SHP77 (cell line): ENCODE results near the gene TAF12.
"Not testable (repeated sequence)": the region's sequence is repeated elsewhere in the genome, so short reads cannot be mapped to it uniquely, and the experiment has no call there.

Experiments
- DNase-seq, 2 experiments: peaks; one replicate each; lab custom pipeline; 2025; lab: John Stamatoyannopoulos, UW

Gene TAF12, protein sequence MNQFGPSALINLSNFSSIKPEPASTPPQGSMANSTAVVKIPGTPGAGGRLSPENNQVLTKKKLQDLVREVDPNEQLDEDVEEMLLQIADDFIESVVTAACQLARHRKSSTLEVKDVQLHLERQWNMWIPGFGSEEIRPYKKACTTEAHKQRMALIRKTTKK

DNA sequence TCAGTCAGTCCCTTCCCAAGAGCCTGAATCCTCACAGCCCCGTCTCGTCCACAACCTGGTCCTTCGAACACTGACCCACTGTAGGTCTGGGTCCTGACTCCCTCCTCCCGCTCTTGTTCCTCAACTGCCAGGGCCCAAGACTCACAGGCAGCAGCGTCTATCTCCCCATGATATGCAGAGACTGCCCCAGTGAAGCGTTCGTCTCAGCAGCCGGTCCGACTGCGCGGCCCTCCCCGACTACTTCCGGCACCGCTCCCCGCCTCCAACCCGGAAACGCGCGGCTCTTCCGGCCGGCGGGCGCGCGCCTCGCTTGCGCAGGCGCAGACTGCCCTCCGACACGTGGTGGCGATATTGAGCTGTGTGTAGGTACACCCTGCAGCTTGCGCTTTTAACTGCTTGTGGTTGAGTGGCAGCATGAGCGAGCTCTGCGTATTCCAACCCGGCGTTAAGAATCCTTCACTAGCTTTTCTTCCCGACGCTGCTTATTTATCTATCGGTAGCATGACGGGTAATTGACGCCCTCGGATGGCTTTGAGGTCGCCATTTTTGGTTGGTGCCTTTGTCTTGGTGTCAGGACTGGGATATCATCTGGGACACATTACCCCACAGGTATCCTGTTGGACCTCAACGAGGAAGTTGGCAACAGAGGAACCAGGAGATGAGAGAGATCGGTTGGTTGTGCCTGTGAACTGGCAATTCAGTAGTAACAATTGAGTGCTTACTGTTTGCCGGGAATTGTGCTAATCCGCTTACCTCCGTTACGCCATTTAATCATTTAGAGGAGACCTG, at the start of gene TAF12:
TSS of gene TAF12 (minus strand) at position 221 of the 789 bp plus-strand sequence. CDS start 20,986 bp downstream, outside the sequence.
- DNase-seq = peak; percentile 88 to 91

GRCh38 chr1:28691627-28692026, 48.8 kb upstream of the TAF12 start:
- DNase-seq = not testable (repeated sequence)

DNA sequence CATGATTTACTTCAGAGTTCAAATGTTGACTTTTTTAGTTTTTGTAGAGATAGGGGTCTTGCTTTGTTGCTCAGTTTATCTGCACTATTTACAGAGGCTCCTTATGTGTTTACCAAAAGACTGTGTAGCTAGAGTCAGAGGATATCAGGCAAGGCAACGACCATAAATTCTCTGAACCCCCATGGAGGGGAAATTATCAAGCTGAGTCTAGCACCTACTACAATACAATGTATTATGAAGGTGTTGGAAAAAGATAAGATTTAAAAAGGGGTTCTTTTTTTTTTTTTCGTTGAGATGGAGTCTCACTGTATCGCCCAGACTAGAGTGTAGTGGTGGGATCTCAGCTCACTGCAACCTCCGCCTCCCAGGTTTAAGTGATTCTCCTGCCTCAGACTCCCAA, 42.1 kb upstream of the TAF12 start:
- no peak for DNase-seq

DNA sequence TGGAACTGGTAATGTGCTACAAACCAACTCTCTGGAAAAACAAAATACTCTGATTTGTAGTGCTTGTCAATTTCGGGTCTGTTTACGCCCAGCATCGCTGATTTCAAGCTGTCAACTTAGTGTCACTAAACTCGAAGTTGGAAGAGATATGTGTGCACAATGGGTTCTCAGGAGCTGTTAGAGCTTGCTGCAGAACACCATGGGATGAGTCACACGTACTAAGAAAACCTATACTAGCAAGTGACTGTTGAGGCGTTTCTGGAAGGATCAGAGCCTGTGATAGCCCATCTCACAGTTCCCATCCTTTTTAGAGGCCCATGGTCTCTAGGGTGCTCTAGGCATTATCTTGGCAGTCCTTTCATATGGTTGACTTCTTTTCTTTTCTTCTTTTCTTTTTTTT, 40.0 kb upstream of the TAF12 start:
- no peak for DNase-seq

DNA sequence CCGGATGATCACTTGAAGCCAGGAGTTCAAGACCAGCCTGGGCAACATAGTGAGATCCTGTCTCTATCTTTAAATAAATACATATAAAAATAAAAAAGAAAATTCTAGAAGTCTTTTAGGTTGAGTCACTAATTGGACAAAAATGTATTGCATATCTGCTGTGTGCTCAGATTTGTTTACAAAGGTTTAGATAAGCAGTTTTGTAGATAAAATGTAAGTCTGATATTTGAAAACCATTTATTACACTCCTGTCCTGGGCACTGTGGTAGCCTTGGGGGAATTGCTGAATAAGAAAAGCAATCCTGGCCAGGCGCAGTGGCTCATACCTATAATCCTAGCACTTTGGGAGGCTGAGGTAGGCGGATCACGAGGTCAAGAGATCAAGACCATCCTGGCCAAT, 37.3 kb upstream of the TAF12 start:
- no peak for DNase-seq

GRCh38 chr1:28675924-28676257, 33.0 kb upstream of the TAF12 start:
- DNase-seq = no peak

- not testable (repeated sequence) for DNase-seq
Observed at GRCh38 chr1:28672971-28673370, 30.1 kb upstream of the TAF12 start.

DNA sequence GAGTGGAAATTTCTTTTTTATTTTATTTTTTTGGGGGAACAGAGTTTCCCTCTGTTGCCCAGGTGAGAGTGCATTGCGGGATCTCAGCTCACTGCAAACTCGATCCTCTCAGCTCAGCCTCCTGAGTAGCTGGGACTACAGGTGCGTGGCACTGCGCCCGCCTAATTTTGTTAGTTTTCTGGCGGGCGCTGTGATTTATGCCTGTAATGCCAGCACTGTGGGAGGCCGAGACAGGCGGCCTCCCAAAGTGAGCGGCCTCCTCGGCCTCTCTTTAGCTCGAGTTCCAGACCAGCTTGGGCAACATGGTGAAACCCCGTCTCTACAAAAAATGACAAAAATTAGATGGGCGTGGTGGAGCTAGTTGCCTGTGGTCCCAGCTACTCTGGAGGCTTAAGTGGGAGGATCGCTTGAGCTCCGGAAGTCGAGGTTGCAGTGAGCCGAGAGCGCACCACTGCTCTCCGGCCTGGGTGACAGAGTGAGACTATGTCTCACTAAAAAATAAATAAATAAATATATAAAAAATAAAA, 28.4 kb upstream of the TAF12 start:
- no peak for DNase-seq

GRCh38 chr1:28668956-28669723, 26.3 kb upstream of the TAF12 start:
- peak; percentile 63 to 82 for DNase-seq

DNA sequence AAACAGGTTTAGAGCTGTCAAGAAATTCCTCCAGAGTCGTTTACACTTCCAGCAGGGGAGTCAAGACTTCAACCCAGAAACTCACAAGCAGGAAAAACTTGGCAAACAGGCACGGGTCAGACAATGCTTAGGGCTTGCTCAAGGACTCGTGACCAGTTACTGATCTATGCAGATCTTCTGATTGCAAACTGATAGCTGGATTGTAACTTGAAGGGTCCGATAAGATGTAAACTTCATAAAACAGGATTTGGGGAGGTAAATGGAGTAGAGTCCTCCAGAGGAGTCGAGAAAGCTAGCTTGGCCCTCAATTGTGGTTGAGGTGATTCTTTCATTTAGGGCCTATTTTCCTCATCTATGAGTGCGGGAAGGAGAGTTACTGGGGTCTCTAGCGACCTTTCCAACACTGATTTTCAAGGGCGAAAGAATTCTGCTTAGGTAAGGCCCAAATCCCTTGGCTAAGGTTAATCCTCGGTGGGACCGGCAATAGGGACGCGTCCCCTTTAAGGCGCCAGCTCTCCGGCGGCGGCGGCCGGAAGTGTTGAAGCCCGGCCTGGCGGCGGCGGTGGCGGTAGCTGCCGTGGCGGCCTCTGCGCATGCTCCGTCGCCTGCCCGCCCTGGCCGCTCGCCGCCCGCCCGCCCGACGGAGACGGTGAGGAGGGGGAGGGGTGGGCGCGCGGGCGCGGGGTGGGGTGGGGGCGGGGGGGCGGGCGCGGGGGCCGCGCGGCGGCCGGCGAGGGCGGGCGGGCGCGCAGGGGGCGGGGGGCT, 25.5 kb upstream of the TAF12 start, which contains the start of gene GMEB1:
TSS of gene GMEB1 (plus strand) at position 594 of the 765 bp plus-strand sequence. CDS start 14,829 bp downstream, outside the sequence.
- DNase-seq = peak; percentile 79 to 90

- no peak for DNase-seq
Observed at GRCh38 chr1:28666806-28667205, 23.9 kb upstream of the TAF12 start.

DNA sequence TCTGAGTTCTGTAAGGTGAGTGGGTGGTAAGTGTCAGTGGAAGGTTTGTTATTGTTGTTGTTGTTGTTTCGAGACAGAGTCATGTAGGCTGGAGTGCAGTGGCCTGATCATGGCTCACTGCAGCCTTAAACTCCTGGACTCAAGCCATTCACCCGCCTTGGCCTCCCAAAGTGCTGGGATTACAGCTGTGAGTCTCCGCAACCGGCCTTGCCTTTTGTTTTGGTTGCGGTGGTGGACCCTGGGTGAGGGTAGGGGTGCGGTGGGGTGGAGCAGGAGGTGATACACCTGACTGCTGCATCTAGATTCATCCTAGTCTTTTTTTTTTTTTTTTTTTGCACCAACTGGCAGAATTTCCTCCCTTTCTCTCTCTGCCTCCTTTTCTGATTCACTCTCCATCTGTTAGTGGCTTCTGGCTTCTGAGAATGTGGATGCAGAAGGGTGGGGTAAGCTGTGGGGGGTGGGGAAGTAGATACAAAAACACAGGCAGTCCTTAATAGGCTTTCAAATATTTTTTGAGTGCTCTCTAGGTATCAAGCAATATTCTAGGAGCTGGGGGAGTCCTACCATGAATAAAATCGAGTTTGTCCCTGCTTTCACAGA, 21.1 kb upstream of the TAF12 start:
- no peak for DNase-seq

- no peak for DNase-seq
Observed at GRCh38 chr1:28656335-28656734, 13.5 kb upstream of the TAF12 start.

- not testable (repeated sequence) for DNase-seq
Observed at GRCh38 chr1:28655448-28656311, 12.8 kb upstream of the TAF12 start.

GRCh38 chr1:28653870-28654269, 11.0 kb upstream of the TAF12 start:
- DNase-seq = not testable (repeated sequence)

DNA sequence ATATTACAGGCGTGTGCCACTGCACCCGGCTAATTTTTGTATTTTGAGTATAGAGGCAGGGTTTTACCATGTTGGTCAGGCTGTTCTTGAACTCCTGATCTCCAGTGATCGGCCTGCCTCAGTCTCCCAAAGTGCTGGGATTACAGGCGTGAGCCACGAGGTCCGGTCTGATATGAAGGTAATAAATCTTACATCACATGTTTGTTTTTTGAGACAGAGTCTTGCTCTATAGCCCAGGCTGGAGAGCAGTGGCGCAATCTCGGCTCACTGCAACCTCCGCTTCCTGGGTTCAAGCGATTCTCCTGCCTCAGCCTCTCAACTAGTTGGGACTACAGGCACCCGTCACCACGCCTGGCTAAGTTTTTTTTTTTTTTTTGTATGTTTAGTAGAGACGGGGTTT, 10.2 kb upstream of the TAF12 start:
- DNase-seq = not testable (repeated sequence)

DNA sequence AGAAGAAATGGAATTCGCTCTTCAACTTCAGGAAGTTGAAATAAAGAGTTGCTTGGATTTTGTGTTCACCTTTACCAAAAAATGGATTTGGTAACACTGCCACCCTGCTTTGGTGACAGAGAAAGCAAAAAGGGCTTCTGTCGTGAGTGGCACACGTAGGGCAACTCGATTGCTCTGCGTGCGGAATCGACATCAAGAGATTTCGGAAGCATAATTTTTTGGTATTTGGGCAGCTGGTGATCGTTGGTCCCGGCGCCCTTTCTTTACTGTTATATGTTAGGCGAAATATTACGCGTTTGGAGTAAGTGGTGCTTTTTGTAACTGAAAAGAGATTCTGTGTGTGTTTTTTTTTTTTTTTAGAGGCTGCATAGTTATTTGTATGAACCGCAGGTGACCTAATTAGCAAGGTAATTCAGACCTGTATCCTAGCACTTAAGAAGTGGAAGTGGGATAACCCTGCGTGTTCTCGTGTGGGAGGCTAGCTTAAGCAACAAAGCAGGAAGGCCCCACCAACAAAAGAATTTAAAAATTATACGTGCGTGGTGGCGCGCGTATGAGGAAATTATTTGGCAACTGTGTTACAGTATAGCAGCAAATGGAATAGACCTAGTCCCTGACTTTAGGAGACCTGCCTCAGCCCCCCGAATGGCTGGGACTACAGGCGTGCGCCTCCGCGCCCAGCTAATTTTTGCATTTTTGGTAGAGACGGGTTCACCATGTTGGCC, 5.8 kb upstream of the TAF12 start, which contains the start of gene RNU11:
TSS of gene RNU11 (plus strand) at position 127 of the 725 bp plus-strand sequence.
- peak; percentile 96 to 97 for DNase-seq

DNA sequence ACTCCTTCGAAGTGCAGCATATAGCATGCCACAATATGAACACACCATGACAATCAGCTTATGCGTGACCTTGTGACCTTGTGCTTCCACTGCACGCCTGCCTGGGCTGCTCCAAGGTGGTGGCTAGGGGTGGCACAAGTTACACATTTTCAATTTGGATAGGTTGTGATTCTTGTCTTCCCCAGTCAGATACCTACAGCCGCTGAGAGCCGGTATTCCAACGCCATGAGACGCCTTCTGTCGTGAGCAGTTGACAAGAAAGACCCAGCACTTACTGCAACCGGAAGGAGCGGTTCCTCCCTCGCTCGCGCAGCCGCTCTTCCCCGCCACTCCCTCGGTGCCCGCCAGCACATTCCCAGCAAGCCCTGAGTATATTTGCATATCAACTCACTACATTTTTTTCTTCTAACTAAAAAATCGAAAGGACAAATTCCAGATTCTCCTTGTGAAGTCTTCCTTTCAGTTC, 5.2 kb upstream of the TAF12 start:
- peak; percentile 86 to 87 for DNase-seq

- DNase-seq = no peak
Observed at GRCh38 chr1:28646040-28646439, 3.2 kb upstream of the TAF12 start.
